Neural progenitor cell (in vitro differentiated cells): ENCODE results near the gene INCA1. TPM values are rescaled to one million over a fixed set of nuclear protein-coding genes. Genes with fewer than 3 reads are reported as not detected.

Experiments used
- DNase-seq: peaks from one replicate; pipeline ENCODE4 v3.0.0-alpha.2; 2016; ENCODE audit warnings: low spot score
- H2AFZ ChIP-seq: fragments of 200-600 bp; sonication (generic); replicated peaks from 2 replicates; pipeline ENCODE4 v1.6.1; 2016; ENCODE audit warnings: antibody characterized with exemption
- H3F3A ChIP-seq: fragments of 200-600 bp; sonication (generic); 2 replicates; pipeline ENCODE4 v1.6.1; 2016; ENCODE audit warnings: antibody characterized with exemption, low read depth
- H3K27ac ChIP-seq: fragments of 200-600 bp; sonication (generic); 2 replicates; pipeline ENCODE4 v1.5.1; 2016; ENCODE audit warnings: mild to moderate bottlenecking
- H3K27me3 ChIP-seq: fragments of 200-600 bp; sonication (generic); 2 replicates; pipeline ENCODE4 v1.6.1; 2016; ENCODE audit warnings: mild to moderate bottlenecking, moderate library complexity
- H3K36me3 ChIP-seq: fragments of 200-600 bp; sonication (generic); 2 replicates; pipeline ENCODE4 v1.5.1; 2016
- H3K4me1 ChIP-seq: fragments of 200-600 bp; sonication (generic); 2 replicates; pipeline ENCODE4 v1.6.1; 2016; ENCODE audit warnings: mixed run types
- H3K4me2 ChIP-seq: fragments of 200-600 bp; sonication (generic); 2 replicates; pipeline ENCODE4 v1.6.1; 2016
- H3K4me3 ChIP-seq: fragments of 200-600 bp; sonication (generic); 2 replicates; pipeline ENCODE4 v1.5.1; 2016
- H3K79me2 ChIP-seq: fragments of 200-600 bp; sonication (generic); 2 replicates; pipeline ENCODE4 v1.6.1; 2016; ENCODE audit warnings: low read depth
- H3K9ac ChIP-seq: fragments of 200-600 bp; sonication (generic); 2 replicates; pipeline ENCODE4 v1.6.1; 2016
- H3K9me3 ChIP-seq: fragments of 200-600 bp; sonication (generic); 2 replicates; pipeline ENCODE4 v1.5.1; 2016; ENCODE audit warnings: low read depth
- H4K20me1 ChIP-seq: fragments of 200-600 bp; sonication (generic); 2 replicates; pipeline ENCODE4 v1.6.1; 2016; ENCODE audit warnings: low read depth
- H3K27ac Mint-ChIP-seq: 3 replicates; pipeline ENCODE4 v1.8.0; 2021; ENCODE audit warnings: mixed read lengths
- H3K27me3 Mint-ChIP-seq: 2 replicates; pipeline ENCODE4 v1.8.0; 2022; ENCODE audit warnings: low read depth, mild to moderate bottlenecking, inconsistent platforms, moderate library complexity, mixed read lengths; ENCODE audit not compliant: insufficient read depth
- H3K36me3 Mint-ChIP-seq: 3 replicates; pipeline ENCODE4 v1.8.0; 2021; ENCODE audit warnings: mixed read lengths
- H3K4me1 Mint-ChIP-seq: 3 replicates; pipeline ENCODE4 v1.8.0; 2021; ENCODE audit warnings: mixed read lengths
- H3K4me3 Mint-ChIP-seq: 3 replicates; pipeline ENCODE4 v1.8.0; 2021; ENCODE audit warnings: mild to moderate bottlenecking, moderate library complexity, mixed read lengths
- H3K9me3 Mint-ChIP-seq: 3 replicates; pipeline ENCODE4 v1.8.0; 2020; ENCODE audit warnings: mixed read lengths
- CTCF ChIP-seq: fragments of 200-600 bp; sonication (generic); IDR thresholded peaks from 2 replicates; pipeline ENCODE4 v1.5.1; 2017; ENCODE audit warnings: antibody characterized with exemption, mild to moderate bottlenecking
- EZH2 ChIP-seq: fragments of 200-600 bp; sonication (generic); IDR thresholded peaks from 2 replicates; pipeline ENCODE4 v1.6.1; 2017; ENCODE audit warnings: antibody characterized with exemption, mild to moderate bottlenecking, moderate library complexity
- EZH2phosphoT487 ChIP-seq: fragments of 200-600 bp; sonication (generic); IDR thresholded peaks from 2 replicates; pipeline ENCODE4 v1.6.1; 2017; ENCODE audit warnings: antibody characterized with exemption
- total RNA-seq: library from RNA; depleted of rRNA; stranded (reverse); fragments of >200 nt; gene quantifications from 2 replicates; pipeline ENCODE4 v1.2.3, GENCODE V29; 2015; ENCODE audit warnings: low replicate concordance

Gene INCA1
- total RNA-seq, 1 donor from 2014 or later, result 0.52 TPM

- Histone ChIP-seq H3K36me3 (no peaks in the 10 kb centered on the region), H3K27me3 (peaks cover 53% of the 10 kb centered on the region), H3F3A (no peaks in the 10 kb centered on the region), H3K4me2 (no peak overlapping the region), H2AFZ (no peak overlapping the region), H3K4me3 (no peak overlapping the region), H3K9ac (no peak overlapping the region), H4K20me1 (no peaks in the 10 kb centered on the region), H3K27ac (no peak overlapping the region), H3K79me2 (no peaks in the 10 kb centered on the region), H3K4me1 (no peaks in the 10 kb centered on the region), H3K9me3 (no peaks in the 10 kb centered on the region)
- peaks cover 28% of the 10 kb centered on the region for H3K27me3 Mint-ChIP-seq
- no peak overlapping the region for H3K4me3 Mint-ChIP-seq
- no peaks in the 10 kb centered on the region for H3K36me3 Mint-ChIP-seq
- DNase-seq, result no peak
- no peaks in the 10 kb centered on the region for H3K9me3 Mint-ChIP-seq
- TF ChIP-seq EZH2phosphoT487 (no peak), CTCF (no peak), EZH2 (no peak)
- peaks cover 3% of the 10 kb centered on the region for H3K4me1 Mint-ChIP-seq
- no peak overlapping the region for H3K27ac Mint-ChIP-seq
Observed at GRCh38 chr17:5034651-5035050, 37.3 kb upstream of the INCA1 start.

DNA sequence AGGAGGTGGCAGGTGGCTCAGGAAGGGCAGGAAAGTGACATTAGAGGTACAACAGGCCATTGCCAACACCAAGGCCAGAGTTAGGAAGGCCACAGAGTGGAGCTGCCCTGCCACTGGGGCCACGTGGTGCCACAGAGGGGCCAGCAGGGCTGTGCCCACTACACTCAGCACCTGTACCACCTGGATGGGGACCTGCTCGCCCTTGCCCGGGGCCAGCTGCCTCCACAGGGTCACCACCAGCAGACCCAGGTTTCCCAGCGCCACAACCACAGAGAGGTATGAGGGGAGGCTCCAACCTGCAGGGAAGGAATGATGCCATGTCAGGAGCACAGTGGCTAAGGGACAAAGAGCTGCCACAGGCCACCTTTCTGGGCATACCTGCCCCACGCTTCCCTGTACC is 36.7 kb upstream of the INCA1 start:
- Mint-ChIP-seq H3K27ac (no peak overlapping the region), H3K27me3 (peaks cover 31% of the 10 kb centered on the region), H3K4me1 (peaks cover 3% of the 10 kb centered on the region)

DNA sequence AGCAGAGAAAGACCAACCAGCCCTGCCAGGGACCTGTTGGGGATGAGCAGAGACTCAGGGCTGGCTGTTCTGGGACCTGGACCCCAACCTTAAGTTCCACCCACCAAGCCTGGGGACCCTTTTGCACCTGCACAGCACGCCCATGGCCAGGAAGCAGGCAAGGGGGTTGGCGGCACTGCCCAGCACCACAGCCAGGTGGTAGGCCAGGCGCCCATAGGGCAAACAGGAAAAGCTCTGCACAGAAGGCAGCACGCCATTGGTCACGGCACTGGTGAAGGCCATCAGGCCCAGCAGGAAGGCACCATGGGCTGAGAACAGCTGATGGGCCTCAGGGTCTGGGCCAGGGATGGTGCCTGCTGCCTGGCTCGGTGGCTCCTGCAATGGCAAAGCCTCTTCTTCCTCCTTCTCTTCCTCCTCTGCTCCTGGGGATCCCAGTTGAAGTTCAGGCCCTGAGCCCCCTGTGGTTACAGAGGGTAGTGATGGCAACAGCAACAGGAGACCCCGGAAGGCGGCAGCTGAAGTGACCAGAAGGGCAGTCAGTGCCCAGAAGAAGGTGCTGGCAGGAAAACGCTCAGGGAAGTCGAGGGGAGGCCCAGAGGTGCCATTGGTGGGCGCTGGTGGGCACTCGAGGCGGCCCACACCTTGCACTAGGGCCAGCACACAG is 36.2 kb upstream of the INCA1 start:
- DNase-seq, result no peak
- H3K27ac Mint-ChIP-seq, result no peak overlapping the region
- H3K27me3 Mint-ChIP-seq, result peaks cover 31% of the 10 kb centered on the region
- Histone ChIP-seq H3K4me2 (no peak overlapping the region), H3K4me1 (no peaks in the 10 kb centered on the region), H3K9ac (no peak overlapping the region), H4K20me1 (no peaks in the 10 kb centered on the region), H3K36me3 (no peaks in the 10 kb centered on the region), H3K27ac (no peak overlapping the region), H3K9me3 (no peaks in the 10 kb centered on the region), H3K4me3 (no peak overlapping the region), H3K27me3 (peaks cover 58% of the 10 kb centered on the region), H2AFZ (no peak overlapping the region), H3K79me2 (no peaks in the 10 kb centered on the region), H3F3A (no peaks in the 10 kb centered on the region)
- H3K9me3 Mint-ChIP-seq, result no peaks in the 10 kb centered on the region
- no peaks in the 10 kb centered on the region for H3K36me3 Mint-ChIP-seq
- no peak for TF ChIP-seq EZH2
- TF ChIP-seq CTCF, result no peak
- no peak for TF ChIP-seq EZH2phosphoT487
- no peak overlapping the region for H3K4me3 Mint-ChIP-seq
- H3K4me1 Mint-ChIP-seq, result peaks cover 3% of the 10 kb centered on the region

More for the DNA sequence above, 36.7 kb upstream of the INCA1 start:
- H3K27me3 ChIP-seq, result peaks cover 58% of the 10 kb centered on the region
- no peak overlapping the region for H3K27ac ChIP-seq
- H3K9me3 Mint-ChIP-seq, result no peaks in the 10 kb centered on the region
- no peaks in the 10 kb centered on the region for H3F3A ChIP-seq
- H3K36me3 ChIP-seq, result no peaks in the 10 kb centered on the region
- H3K79me2 ChIP-seq, result no peaks in the 10 kb centered on the region
- H3K4me1 ChIP-seq, result no peaks in the 10 kb centered on the region
- no peak for DNase-seq
- TF ChIP-seq CTCF, result no peak
- no peak for TF ChIP-seq EZH2
- TF ChIP-seq EZH2phosphoT487, result no peak
- H3K9ac ChIP-seq, result no peak overlapping the region
- no peaks in the 10 kb centered on the region for H3K9me3 ChIP-seq
- H3K4me3 ChIP-seq, result no peak overlapping the region
- no peak overlapping the region for H3K4me2 ChIP-seq
- no peak overlapping the region for H2AFZ ChIP-seq
- no peak overlapping the region for H3K4me3 Mint-ChIP-seq
- H3K36me3 Mint-ChIP-seq, result no peaks in the 10 kb centered on the region
- no peaks in the 10 kb centered on the region for H4K20me1 ChIP-seq
